Endothelial cell of umbilical vein (primary cell): ENCODE data around the gene BNC2. TPM values are rescaled to one million over a fixed set of nuclear protein-coding genes. Genes with fewer than 3 reads are reported as not detected.

Source experiments
- BruUV-seq: library from RNA; stranded (reverse); fragments of 400-500 nt; replicated peaks from 2 replicates; lab custom pipeline; 2021; lab: Mats Ljungman, UMichigan
- CTCF ChIA-PET: fragments of 300-600, 350-600 bp; sonication (Branson Sonifier 250); formaldehyde crosslinking; loops from one replicate; lab custom pipeline; 2021; ENCODE audit warnings: antibody characterized with exemption, inconsistent platforms; lab: Charles Lee
- POLR2A ChIA-PET: fragments of 300-600, 350-600 bp; sonication (Branson Sonifier 250); formaldehyde crosslinking; loops from one replicate; lab custom pipeline; 2021; ENCODE audit warnings: antibody characterized with exemption, inconsistent platforms; lab: Charles Lee
- DNase-seq: peaks from one replicate; pipeline ENCODE4 v3.0.0-alpha.2; 2011; ENCODE audit warnings: low read depth, low spot score
- FAIRE-seq: peaks from 2 replicates; lab custom pipeline; 2011; peaks lifted over from hg19 to GRCh38; lab: Jason Lieb, UNC
- H2AFZ ChIP-seq: 2 replicates; pipeline ENCODE4 v1.6.0; 2012; ENCODE audit warnings: low read depth, low read length, control low read depth, inconsistent platforms
- H3K27ac ChIP-seq: 2 replicates; pipeline ENCODE4 v1.5.1; 2011; ENCODE audit warnings: low read depth, mild to moderate bottlenecking, control low read depth, low read length, moderate library complexity; ENCODE audit not compliant: insufficient read depth
- H3K27me3 ChIP-seq, 2 experiments: 2 replicates each; pipeline versions ENCODE4 v1.6.0 to v1.6.1; 2011; ENCODE audit warnings: low read length in 2 of 2, mixed read lengths in 1 of 2; ENCODE audit not compliant: control insufficient read depth in 2 of 2, insufficient read depth in 2 of 2
- H3K36me3 ChIP-seq, 2 experiments: 2 replicates in 1 of 2; 3 replicates in 1 of 2; pipeline ENCODE4 v1.5.1; 2011; ENCODE audit warnings: low read length in 2 of 2, mild to moderate bottlenecking in 1 of 2, moderate library complexity in 1 of 2; ENCODE audit not compliant: control insufficient read depth in 2 of 2, insufficient read depth in 2 of 2; ENCODE audit errors: extremely low read depth in 1 of 2
- H3K4me1 ChIP-seq: 3 replicates; pipeline ENCODE4 v1.5.1; 2011; ENCODE audit warnings: mild to moderate bottlenecking, low read length; ENCODE audit not compliant: control insufficient read depth, insufficient read depth; ENCODE audit errors: extremely low read depth
- H3K4me2 ChIP-seq: 2 replicates; pipeline ENCODE4 v1.6.1; 2011; ENCODE audit warnings: low read length, control low read depth, mixed read lengths; ENCODE audit not compliant: insufficient read depth
- H3K4me3 ChIP-seq, 3 experiments: fragments of 200-600 bp in 1 of 3; sonication (generic), shearing (Covaris generic) in 1 of 3; replicated peaks in 1 of 3; 2 replicates each; pipeline ENCODE4 v1.5.1; 2011 to 2016; ENCODE audit warnings: control low read depth in 3 of 3, low read length in 3 of 3, mild to moderate bottlenecking in 2 of 3, inconsistent platforms in 1 of 3, low read depth in 1 of 3, moderate library complexity in 1 of 3; ENCODE audit not compliant: insufficient read depth in 1 of 3
- H3K79me2 ChIP-seq: 2 replicates; pipeline ENCODE4 v1.6.0; 2012; ENCODE audit warnings: low read length, inconsistent platforms; ENCODE audit not compliant: control insufficient read depth, insufficient read depth
- H3K9ac ChIP-seq: replicated peaks from 2 replicates; pipeline ENCODE3; 2011; ENCODE audit warnings: low read length, control low read depth; ENCODE audit not compliant: insufficient read depth; ENCODE audit errors: extremely low read depth
- H3K9me1 ChIP-seq: replicated peaks from 3 replicates; pipeline ENCODE4 v1.6.0; 2011; ENCODE audit warnings: mild to moderate bottlenecking, low read length; ENCODE audit not compliant: control insufficient read depth, insufficient read depth; ENCODE audit errors: extremely low read depth
- H3K9me3 ChIP-seq: replicated peaks from 2 replicates; pipeline ENCODE4 v1.5.1; 2012; ENCODE audit warnings: low read length, inconsistent platforms; ENCODE audit not compliant: control insufficient read depth, insufficient read depth
- H4K20me1 ChIP-seq: replicated peaks from 2 replicates; pipeline ENCODE3; 2011; ENCODE audit warnings: mild to moderate bottlenecking, low read length; ENCODE audit not compliant: control insufficient read depth, insufficient read depth; ENCODE audit errors: extremely low read depth
- EZH2 ChIP-seq: IDR thresholded peaks from 2 replicates; pipeline ENCODE4 v1.6.1; 2012; ENCODE audit warnings: borderline replicate concordance, low read depth, mild to moderate bottlenecking, moderate library complexity, low read length, inconsistent platforms; ENCODE audit not compliant: severe bottlenecking
- FOS ChIP-seq: IDR thresholded peaks from 2 replicates; pipeline ENCODE4 v1.6.1; 2011; ENCODE audit warnings: mild to moderate bottlenecking, low read length, moderate library complexity, borderline replicate concordance; ENCODE audit not compliant: insufficient read depth
- GATA2 ChIP-seq: IDR thresholded peaks from 2 replicates; pipeline ENCODE4 v1.7.0; 2011; ENCODE audit warnings: low read depth, mild to moderate bottlenecking, moderate library complexity, mixed read lengths, low read length; ENCODE audit not compliant: insufficient read length, insufficient read depth
- JUN ChIP-seq: IDR thresholded peaks from 2 replicates; pipeline ENCODE4 v1.6.1; 2011; ENCODE audit warnings: borderline replicate concordance, low read depth; ENCODE audit not compliant: insufficient read length, insufficient read depth
- MAX ChIP-seq: IDR thresholded peaks from 2 replicates; pipeline ENCODE4 v1.6.1; 2011; ENCODE audit not compliant: insufficient read depth, insufficient read length
- MYC ChIP-seq: IDR thresholded peaks from one replicate; pipeline ENCODE4 v1.6.1; 2011; ENCODE audit warnings: mild to moderate bottlenecking, low read depth, low read length
- POLR2A ChIP-seq: IDR thresholded peaks from 2 replicates; pipeline ENCODE4 v1.6.1; 2012; ENCODE audit warnings: low read depth, mild to moderate bottlenecking, control low read depth, low read length
- POLR2AphosphoS5 ChIP-seq: IDR thresholded peaks from 2 replicates; pipeline ENCODE4 v1.6.1; 2012; ENCODE audit warnings: low read depth, mild to moderate bottlenecking, control low read depth, low read length, moderate library complexity; ENCODE audit not compliant: insufficient read depth
- dilution Hi-C: fragments of 300-500 bp; cut with MboI; formaldehyde crosslinking; loops from one replicate; pipeline ENCODE4 v1.15.0; 2019; ENCODE audit warnings: low sequenced_read_pairs; ENCODE audit not compliant: extremely low pct_ligation_motif_present
- intact Hi-C: fragments of 100-400 bp; cut with micrococcal nuclease; formaldehyde crosslinking; loops from one replicate; pipeline ENCODE4 v1.10.0; 2022
- polyA plus RNA-seq, 4 experiments: library from polyadenylated mRNA; depleted of rRNA in 3 of 4; stranded (reverse) in 3 of 4; unstranded in 1 of 4; fragments of >200 nt; gene quantifications; 2 replicates each; pipeline versions ENCODE4 v1.2.1 to v1.2.3, GENCODE V29; 2011 to 2012; ENCODE audit warnings: missing spikeins in 1 of 4
- total RNA-seq: library from RNA; stranded (reverse); gene quantifications from 2 replicates; pipeline ENCODE4 v1.2.3, GENCODE V29; 2021
- TF ChIP-seq, protein P1 (sequence below), 2 donors: IDR thresholded peaks; 1 replicate in 1 of 2; 2 replicates in 1 of 2; pipeline ENCODE4 v1.5.1; 2011; ENCODE audit warnings: low read length in 2 of 2, mild to moderate bottlenecking in 2 of 2, moderate library complexity in 2 of 2, control low read depth in 1 of 2, inconsistent platforms in 1 of 2, low read depth in 1 of 2; ENCODE audit not compliant: insufficient read depth in 1 of 2; ENCODE audit errors: extremely low read depth in 1 of 2

Gene BNC2
- total and polyA plus RNA-seq, 2 donors (not counting 3 experiments of a cell fraction or from before 2014, with no cell fraction given) = 12.1 to 34.3 TPM

- Histone ChIP-seq H3K4me3 (no peak overlapping the region), H3K4me1 (peaks cover 9% of the 10 kb centered on the region), H4K20me1 (no peaks in the 10 kb centered on the region), H3K9me3 (no peaks in the 10 kb centered on the region), H3K9me1 (no peaks in the 10 kb centered on the region), H3K9ac (no peak overlapping the region), H3K27ac (no peak overlapping the region), H3K79me2 (no peaks in the 10 kb centered on the region), H2AFZ (no peak overlapping the region), H3K27me3 (peaks cover 0 to 2% of the 10 kb centered on the region in 2 experiments), H3K36me3 (no peaks in the 10 kb centered on the region), H3K4me2 (no peak overlapping the region)
- dilution Hi-C loops = no loop called here
- ChIA-PET POLR2A (no interaction called here), CTCF (no interaction called here)
- DNase-seq = no peak
- TF ChIP-seq FOS = no peak
- no peak for TF ChIP-seq POLR2AphosphoS5
- TF ChIP-seq, protein P1, sequence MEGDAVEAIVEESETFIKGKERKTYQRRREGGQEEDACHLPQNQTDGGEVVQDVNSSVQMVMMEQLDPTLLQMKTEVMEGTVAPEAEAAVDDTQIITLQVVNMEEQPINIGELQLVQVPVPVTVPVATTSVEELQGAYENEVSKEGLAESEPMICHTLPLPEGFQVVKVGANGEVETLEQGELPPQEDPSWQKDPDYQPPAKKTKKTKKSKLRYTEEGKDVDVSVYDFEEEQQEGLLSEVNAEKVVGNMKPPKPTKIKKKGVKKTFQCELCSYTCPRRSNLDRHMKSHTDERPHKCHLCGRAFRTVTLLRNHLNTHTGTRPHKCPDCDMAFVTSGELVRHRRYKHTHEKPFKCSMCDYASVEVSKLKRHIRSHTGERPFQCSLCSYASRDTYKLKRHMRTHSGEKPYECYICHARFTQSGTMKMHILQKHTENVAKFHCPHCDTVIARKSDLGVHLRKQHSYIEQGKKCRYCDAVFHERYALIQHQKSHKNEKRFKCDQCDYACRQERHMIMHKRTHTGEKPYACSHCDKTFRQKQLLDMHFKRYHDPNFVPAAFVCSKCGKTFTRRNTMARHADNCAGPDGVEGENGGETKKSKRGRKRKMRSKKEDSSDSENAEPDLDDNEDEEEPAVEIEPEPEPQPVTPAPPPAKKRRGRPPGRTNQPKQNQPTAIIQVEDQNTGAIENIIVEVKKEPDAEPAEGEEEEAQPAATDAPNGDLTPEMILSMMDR (IDR thresholded peaks at IDR 0.05; ENCODE audit: extremely low read depth in 1 of 2, insufficient read depth in 1 of 2, low read depth in 1 of 2, low read length in 2 of 2) = no peak
- TF ChIP-seq POLR2A = no peak
- TF ChIP-seq GATA2 = no peak
- TF ChIP-seq MYC = no peak
- TF ChIP-seq MAX = no peak
- TF ChIP-seq JUN = no peak
- no peak for TF ChIP-seq EZH2
- FAIRE-seq = no peak
- no TSS peak for BruUV-seq
- intact Hi-C loops = no loop called here
Measured at GRCh38 chr9:16864649-16865434, 5.6 kb downstream of the BNC2 start.
